ENCODE data around the gene SATB2.

GRCh38 chr2:199308567-199308966, 149.2 kb downstream of the SATB2 start:
- TF ChIP-seq CTCF (IDR thresholded peaks at IDR 0.05) (no peak), IRF3 (IDR thresholded peaks at IDR 0.05; ENCODE audit: low read depth, low read length) (no peak), POLR2AphosphoS5 (IDR thresholded peaks at IDR 0.05; ENCODE audit: low read depth, low read length) (no peak), ELF1 (IDR thresholded peaks at IDR 0.05) (no peak)
